Rectal smooth muscle tissue (tissue), 1 donor: Measurements from ENCODE around the gene CROCC2.

Source experiments
- H3K27ac ChIP-seq: one replicate; pipeline ENCODE4 v1.7.0; 2013; ENCODE audit warnings: low read depth, low read length, inconsistent platforms
- H3K27me3 ChIP-seq: one replicate; pipeline ENCODE4 v1.7.0; 2013; ENCODE audit warnings: low read length; ENCODE audit not compliant: control insufficient read depth, insufficient read depth
- H3K36me3 ChIP-seq: one replicate; pipeline ENCODE4 v1.7.0; 2013; ENCODE audit warnings: low read length; ENCODE audit not compliant: control insufficient read depth, insufficient read depth
- H3K4me1 ChIP-seq: one replicate; pipeline ENCODE4 v1.7.0; 2013; ENCODE audit warnings: low read length; ENCODE audit not compliant: control insufficient read depth, insufficient read depth
- H3K4me3 ChIP-seq: one replicate; pipeline ENCODE4 v1.7.0; 2013; ENCODE audit warnings: low read length
- H3K9ac ChIP-seq: one replicate; pipeline ENCODE4 v1.7.0; 2013; ENCODE audit warnings: low read length

CROCC2 gene

DNA sequence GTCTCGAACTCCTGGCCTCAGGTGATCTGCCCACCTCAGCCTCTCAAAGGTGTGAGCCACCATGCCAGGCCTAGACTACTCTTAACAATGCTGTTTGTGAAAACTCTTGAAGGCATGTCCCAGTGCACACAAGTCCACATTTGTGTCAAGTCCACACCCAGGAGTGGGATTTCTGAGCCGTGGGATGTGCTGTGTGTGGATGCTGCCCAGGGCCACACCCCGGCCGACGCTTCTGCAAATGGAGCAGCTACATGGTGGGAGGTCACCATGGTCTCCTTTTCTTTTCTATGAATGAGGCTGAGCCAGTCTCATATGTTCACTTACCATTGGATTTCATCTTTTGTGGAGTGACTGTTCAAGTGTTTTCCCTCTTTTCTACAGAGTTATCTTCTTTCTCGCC, 108.1 kb downstream of the CROCC2 start:
- no peaks in the 10 kb centered on the region for H3K36me3 ChIP-seq
- no peaks in the 10 kb centered on the region for H3K27me3 ChIP-seq
- no peak overlapping the region for H3K4me3 ChIP-seq
- peaks cover 3% of the 10 kb centered on the region for H3K4me1 ChIP-seq
- no peak overlapping the region for H3K9ac ChIP-seq
- no peak overlapping the region for H3K27ac ChIP-seq

DNA sequence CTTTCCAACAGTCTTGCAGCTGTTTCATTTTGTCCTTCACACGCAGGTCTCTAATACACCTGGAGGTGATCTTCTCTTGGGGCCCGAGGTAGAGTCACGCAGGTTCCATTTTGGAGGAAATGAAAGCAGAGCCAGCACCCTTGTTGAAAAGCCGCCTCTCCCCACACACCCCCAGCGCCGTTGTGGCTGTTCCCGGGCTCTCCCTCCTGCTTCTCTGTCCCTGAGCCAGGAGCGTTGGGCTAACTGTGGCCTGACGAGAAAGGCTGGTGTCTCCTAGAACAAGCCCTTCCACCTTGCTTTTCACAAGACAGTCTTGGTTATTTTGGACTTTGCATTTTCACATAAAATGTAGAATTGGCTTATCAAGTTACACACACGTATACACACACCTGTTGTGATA, 108.6 kb downstream of the CROCC2 start:
- H3K9ac ChIP-seq: no peak overlapping the region
- no peaks in the 10 kb centered on the region for H3K27me3 ChIP-seq
- H3K4me1 ChIP-seq: peaks cover 3% of the 10 kb centered on the region
- no peak overlapping the region for H3K4me3 ChIP-seq
- no peak overlapping the region for H3K27ac ChIP-seq
- no peaks in the 10 kb centered on the region for H3K36me3 ChIP-seq

- no peaks in the 10 kb centered on the region for H3K4me1 ChIP-seq
- no peak overlapping the region for H3K27ac ChIP-seq
- no peak overlapping the region for H3K4me3 ChIP-seq
- H3K9ac ChIP-seq: no peak overlapping the region
- H3K36me3 ChIP-seq: no peaks in the 10 kb centered on the region
- H3K27me3 ChIP-seq: no peaks in the 10 kb centered on the region
Measured at GRCh38 chr2:241015439-241015838, 109.3 kb downstream of the CROCC2 start.

DNA sequence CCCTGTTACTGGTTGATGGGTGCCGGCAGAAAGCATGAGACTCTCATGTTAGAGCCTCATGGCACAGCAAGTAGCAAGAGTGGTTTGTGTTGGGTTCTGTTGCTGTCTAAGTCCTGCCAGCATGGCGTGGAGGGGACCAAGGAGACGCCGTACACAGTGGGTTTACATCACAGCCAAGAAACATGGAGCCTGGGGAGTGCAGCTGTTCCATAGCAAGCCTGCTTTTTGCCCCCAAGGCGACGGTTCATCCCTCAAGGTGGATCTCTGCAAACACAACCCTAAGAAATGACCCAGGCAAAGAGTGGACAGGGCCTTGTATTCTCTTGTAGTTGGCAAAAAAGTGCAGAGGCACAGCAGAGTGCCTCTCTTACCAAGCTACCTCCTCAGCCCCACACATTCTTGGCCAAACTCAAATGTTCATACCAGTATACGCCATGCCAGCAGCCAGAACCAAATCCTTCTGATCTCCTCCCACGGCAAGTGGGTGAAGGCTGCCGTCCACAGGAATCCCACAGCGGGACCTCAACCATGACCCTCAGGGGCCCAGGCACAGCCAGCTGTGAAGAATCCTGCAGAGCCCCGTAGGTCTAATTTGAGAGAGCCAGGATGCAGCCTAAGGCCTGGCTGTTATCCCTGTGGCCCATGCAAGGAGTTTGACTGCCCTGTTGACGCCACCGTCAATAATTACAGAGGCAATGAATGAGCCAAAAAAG, 111.2 kb downstream of the CROCC2 start:
- Histone ChIP-seq H3K36me3 (no peaks in the 10 kb centered on the region), H3K27ac (no peak overlapping the region), H3K9ac (no peak overlapping the region), H3K4me1 (no peaks in the 10 kb centered on the region), H3K4me3 (no peak overlapping the region), H3K27me3 (no peaks in the 10 kb centered on the region)

DNA sequence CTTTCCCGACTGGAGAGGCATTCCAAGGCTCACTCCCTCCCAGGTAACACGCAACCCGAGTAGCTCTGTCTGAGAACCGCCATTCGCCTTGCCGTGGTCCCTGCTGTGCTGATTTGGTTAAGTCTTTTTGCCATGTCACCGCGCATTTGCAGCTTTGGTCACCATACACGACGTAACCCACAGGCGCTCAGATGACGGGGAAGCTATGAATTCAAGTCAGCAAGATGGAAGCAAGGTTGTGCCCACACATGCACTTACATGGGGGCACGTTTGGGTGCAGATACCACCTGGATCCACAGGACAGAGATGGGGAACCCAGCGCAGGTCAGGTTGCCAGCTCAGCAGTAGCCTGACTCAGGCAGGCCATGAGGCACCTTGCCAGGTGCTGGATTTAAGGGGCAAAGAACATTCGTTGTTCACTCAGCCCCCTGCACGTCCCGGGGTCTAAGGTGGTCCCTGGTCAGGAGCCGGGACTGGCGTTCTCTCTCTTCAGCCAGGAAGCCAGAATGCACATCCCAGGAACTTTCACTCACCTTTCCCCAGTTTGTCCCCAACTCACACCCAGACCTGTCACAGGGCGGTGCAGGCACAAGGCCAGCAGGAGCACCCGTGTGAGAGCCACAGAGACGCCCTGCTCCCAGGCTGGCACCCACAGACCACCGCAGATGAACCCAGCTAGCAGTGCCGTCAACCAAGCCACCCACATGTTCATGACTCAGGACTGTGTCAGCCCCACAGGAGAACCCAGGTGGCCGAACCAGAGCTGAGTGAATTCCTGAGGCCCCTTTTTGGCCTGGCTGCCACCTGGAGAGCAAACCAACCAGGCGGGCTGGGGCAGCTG, 112.1 kb downstream of the CROCC2 start:
- no peaks in the 10 kb centered on the region for H3K4me1 ChIP-seq
- H3K4me3 ChIP-seq: no peak overlapping the region
- no peaks in the 10 kb centered on the region for H3K27me3 ChIP-seq
- H3K27ac ChIP-seq: no peak overlapping the region
- H3K36me3 ChIP-seq: no peaks in the 10 kb centered on the region
- no peak overlapping the region for H3K9ac ChIP-seq

GRCh38 chr2:241019441-241020139, 113.5 kb downstream of the CROCC2 start:
- Histone ChIP-seq H3K9ac (no peak overlapping the region), H3K36me3 (no peaks in the 10 kb centered on the region), H3K4me3 (no peak overlapping the region), H3K27ac (no peak overlapping the region), H3K4me1 (no peaks in the 10 kb centered on the region), H3K27me3 (no peaks in the 10 kb centered on the region)

- Histone ChIP-seq H3K36me3 (no peaks in the 10 kb centered on the region), H3K4me1 (no peaks in the 10 kb centered on the region), H3K4me3 (no peak overlapping the region), H3K9ac (no peak overlapping the region), H3K27me3 (no peaks in the 10 kb centered on the region), H3K27ac (no peak overlapping the region)
Measured at GRCh38 chr2:241020201-241020600, 114.1 kb downstream of the CROCC2 start.

GRCh38 chr2:241020629-241021190, 114.6 kb downstream of the CROCC2 start:
- Histone ChIP-seq H3K27me3 (no peaks in the 10 kb centered on the region), H3K36me3 (no peaks in the 10 kb centered on the region), H3K4me3 (no peak overlapping the region), H3K4me1 (no peaks in the 10 kb centered on the region), H3K27ac (no peak overlapping the region), H3K9ac (no peak overlapping the region)

GRCh38 chr2:241025639-241026038, 119.5 kb downstream of the CROCC2 start:
- no peak overlapping the region for H3K27ac ChIP-seq
- no peaks in the 10 kb centered on the region for H3K4me1 ChIP-seq
- no peak overlapping the region for H3K9ac ChIP-seq
- no peaks in the 10 kb centered on the region for H3K36me3 ChIP-seq
- no peaks in the 10 kb centered on the region for H3K27me3 ChIP-seq
- no peak overlapping the region for H3K4me3 ChIP-seq

GRCh38 chr2:241029599-241030332, 123.6 kb downstream of the CROCC2 start:
- Histone ChIP-seq H3K27me3 (no peaks in the 10 kb centered on the region), H3K4me3 (no peak overlapping the region), H3K27ac (no peak overlapping the region), H3K4me1 (no peaks in the 10 kb centered on the region), H3K36me3 (no peaks in the 10 kb centered on the region), H3K9ac (no peak overlapping the region)

DNA sequence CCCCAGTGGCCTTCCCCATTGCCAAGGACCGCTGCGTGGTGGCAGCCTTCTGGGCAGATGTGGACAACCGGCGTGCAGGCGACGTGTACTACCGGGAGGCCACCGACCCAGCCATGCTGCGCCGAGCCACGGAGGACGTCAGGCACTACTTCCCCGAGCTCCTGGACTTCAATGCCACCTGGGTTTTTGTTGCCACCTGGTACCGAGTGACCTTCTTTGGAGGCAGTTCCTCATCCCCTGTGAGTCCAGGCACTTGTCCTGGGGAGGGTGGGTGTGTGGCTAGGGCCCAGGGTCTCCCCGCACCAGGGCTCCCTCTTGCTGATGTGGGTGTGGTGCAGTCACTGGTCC, 124.2 kb downstream of the CROCC2 start:
- Histone ChIP-seq H3K36me3 (no peaks in the 10 kb centered on the region), H3K9ac (no peak overlapping the region), H3K4me1 (no peaks in the 10 kb centered on the region), H3K4me3 (no peak overlapping the region), H3K27ac (no peak overlapping the region), H3K27me3 (no peaks in the 10 kb centered on the region)

- Histone ChIP-seq H3K27ac (no peak overlapping the region), H3K9ac (no peak overlapping the region), H3K27me3 (no peaks in the 10 kb centered on the region), H3K36me3 (no peaks in the 10 kb centered on the region), H3K4me1 (no peaks in the 10 kb centered on the region), H3K4me3 (no peak overlapping the region)
Measured at GRCh38 chr2:241030883-241031282, 124.7 kb downstream of the CROCC2 start.
